Keratinocyte (primary cell): ENCODE data around the gene FAM229A. TPM values are rescaled to one million over a fixed set of nuclear protein-coding genes. Genes with fewer than 3 reads are reported as not detected.

Experiments
- DNase-seq: peaks from one replicate; pipeline ENCODE4 v3.0.0-alpha.2; 2011; ENCODE audit warnings: low read depth, missing footprints, low spot score
- FAIRE-seq: peaks from 2 replicates; lab custom pipeline; 2011; peaks lifted over from hg19 to GRCh38; lab: Jason Lieb, UNC
- H2AFZ ChIP-seq: 2 replicates; pipeline ENCODE4 v1.6.0; 2012; ENCODE audit warnings: low read length, control low read depth, inconsistent platforms; ENCODE audit not compliant: control insufficient read depth
- H3K27ac ChIP-seq: 2 replicates; pipeline ENCODE4 v1.5.1; 2011; ENCODE audit warnings: low read length; ENCODE audit not compliant: control insufficient read depth, insufficient read depth
- H3K27me3 ChIP-seq: 3 replicates; pipeline ENCODE4 v1.6.0; 2011; ENCODE audit warnings: low read length; ENCODE audit not compliant: control insufficient read depth, insufficient read depth; ENCODE audit errors: extremely low read depth
- H3K36me3 ChIP-seq, 2 experiments: 2 replicates in 1 of 2; 3 replicates in 1 of 2; pipeline ENCODE4 v1.5.1; 2011; ENCODE audit warnings: low read length in 2 of 2, mild to moderate bottlenecking in 1 of 2; ENCODE audit not compliant: control insufficient read depth in 2 of 2, insufficient read depth in 2 of 2; ENCODE audit errors: extremely low read depth in 1 of 2
- H3K4me1 ChIP-seq: 3 replicates; pipeline ENCODE4 v1.5.1; 2011; ENCODE audit warnings: low read length; ENCODE audit not compliant: control insufficient read depth, insufficient read depth; ENCODE audit errors: extremely low read depth
- H3K4me2 ChIP-seq: 3 replicates; pipeline ENCODE4 v1.6.0; 2011; ENCODE audit warnings: low read depth, low read length; ENCODE audit not compliant: control insufficient read depth, insufficient read depth; ENCODE audit errors: extremely low read depth
- H3K4me3 ChIP-seq, 3 experiments: fragments of 200-600 bp in 1 of 3; sonication (generic) in 1 of 3; 2 replicates in 2 of 3; 3 replicates in 1 of 3; pipeline ENCODE4 v1.5.1; 2011 to 2016; ENCODE audit warnings: low read length in 3 of 3, mild to moderate bottlenecking in 3 of 3, control low read depth in 2 of 3, inconsistent platforms in 1 of 3, low read depth in 1 of 3, mixed read lengths in 1 of 3, mixed run types in 1 of 3, moderate library complexity in 1 of 3; ENCODE audit not compliant: control insufficient read depth in 2 of 3, insufficient read depth in 2 of 3; ENCODE audit errors: extremely low read depth in 1 of 3
- H3K79me2 ChIP-seq: 2 replicates; pipeline ENCODE4 v1.6.0; 2012; ENCODE audit warnings: low read length; ENCODE audit not compliant: control insufficient read depth, insufficient read depth
- H3K9ac ChIP-seq: 3 replicates; pipeline ENCODE4 v1.6.0; 2011; ENCODE audit warnings: low read length; ENCODE audit not compliant: control insufficient read depth, insufficient read depth; ENCODE audit errors: extremely low read depth
- H3K9me1 ChIP-seq: 3 replicates; pipeline ENCODE4 v1.6.0; 2011; ENCODE audit warnings: low read length; ENCODE audit not compliant: control insufficient read depth, insufficient read depth; ENCODE audit errors: extremely low read depth
- H3K9me3 ChIP-seq: 2 replicates; pipeline ENCODE4 v1.5.1; 2012; ENCODE audit warnings: low read depth, low read length; ENCODE audit not compliant: control insufficient read depth
- H4K20me1 ChIP-seq: 3 replicates; pipeline ENCODE4 v1.6.0; 2011; ENCODE audit warnings: low read length; ENCODE audit not compliant: control insufficient read depth, insufficient read depth; ENCODE audit errors: extremely low read depth
- EZH2 ChIP-seq: IDR thresholded peaks from one replicate; pipeline ENCODE4 v1.6.1; 2012; ENCODE audit warnings: inconsistent platforms, mild to moderate bottlenecking, low read length, moderate library complexity
- dilution Hi-C: fragments of 300-500 bp; cut with MboI; formaldehyde crosslinking; loops from one replicate; pipeline ENCODE4 v1.7.0; 2020; ENCODE audit warnings: low sequenced_read_pairs; ENCODE audit not compliant: extremely low pct_ligation_motif_present
- polyA plus RNA-seq, 5 experiments: library from polyadenylated mRNA; depleted of rRNA in 3 of 5; stranded (reverse) in 3 of 5; stranded (forward) in 1 of 5; unstranded in 1 of 5; fragments of >200 nt; gene quantifications; 1 replicate in 1 of 5; 2 replicates in 3 of 5; 3 replicates in 1 of 5; pipeline versions ENCODE4 v1.2.1 to v1.2.3, GENCODE V29; 2011 to 2012; ENCODE audit warnings: missing spikeins in 2 of 5, low read depth in 1 of 5, low replicate concordance in 1 of 5
- TF ChIP-seq, protein P1 (sequence below), 3 experiments: IDR thresholded peaks in 1 of 3; conservative IDR thresholded peaks in 1 of 3; optimal IDR thresholded peaks in 1 of 3; 2 replicates in 2 of 3; 3 replicates in 1 of 3; pipeline versions ENCODE3 to v1.5.1; 2011; ENCODE audit warnings: low read length in 3 of 3, mild to moderate bottlenecking in 3 of 3, moderate library complexity in 2 of 3, control low read depth in 1 of 3, inconsistent platforms in 1 of 3; ENCODE audit not compliant: insufficient read depth in 2 of 3; ENCODE audit errors: extremely low read depth in 1 of 3

Gene FAM229A
- polyA plus RNA-seq, 1 donor (not counting 4 experiments of a cell fraction or from before 2014, with no cell fraction given) = 1.1 TPM

DNA sequence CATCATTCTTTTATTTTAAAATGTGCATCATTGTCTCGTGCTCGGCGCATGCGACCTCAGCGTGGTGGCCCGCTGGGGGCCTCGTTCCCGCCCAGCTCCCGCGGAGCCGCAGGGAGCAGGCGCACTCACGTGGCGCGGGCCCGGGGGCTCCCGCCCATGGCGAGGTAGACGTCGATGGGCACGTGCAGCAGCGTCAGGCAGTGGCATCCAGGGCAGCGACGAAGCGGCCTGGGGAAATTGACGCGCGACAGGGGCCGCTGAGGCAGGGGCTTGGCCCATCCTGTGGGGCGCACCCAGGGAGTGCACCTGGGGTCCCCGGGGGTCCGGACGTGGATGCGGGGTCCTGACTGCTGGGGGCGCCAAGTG is 994 bp downstream of the FAM229A start:
- FAIRE-seq (no peak), DNase-seq (no peak)
- no peaks in the 10 kb centered on the region for H3K4me1 ChIP-seq
- H3K36me3 ChIP-seq = peaks cover 6 to 8% of the 10 kb centered on the region in 2 experiments
- H3K79me2 ChIP-seq = no peaks in the 10 kb centered on the region
- no peaks in the 10 kb centered on the region for H4K20me1 ChIP-seq
- no peak overlapping the region for H3K27ac ChIP-seq
- H3K4me2 ChIP-seq = no peak overlapping the region
- H3K4me3 ChIP-seq = no peak overlapping the region
- H2AFZ ChIP-seq = no peak overlapping the region
- no peak for TF ChIP-seq EZH2
- TF ChIP-seq, protein P1, sequence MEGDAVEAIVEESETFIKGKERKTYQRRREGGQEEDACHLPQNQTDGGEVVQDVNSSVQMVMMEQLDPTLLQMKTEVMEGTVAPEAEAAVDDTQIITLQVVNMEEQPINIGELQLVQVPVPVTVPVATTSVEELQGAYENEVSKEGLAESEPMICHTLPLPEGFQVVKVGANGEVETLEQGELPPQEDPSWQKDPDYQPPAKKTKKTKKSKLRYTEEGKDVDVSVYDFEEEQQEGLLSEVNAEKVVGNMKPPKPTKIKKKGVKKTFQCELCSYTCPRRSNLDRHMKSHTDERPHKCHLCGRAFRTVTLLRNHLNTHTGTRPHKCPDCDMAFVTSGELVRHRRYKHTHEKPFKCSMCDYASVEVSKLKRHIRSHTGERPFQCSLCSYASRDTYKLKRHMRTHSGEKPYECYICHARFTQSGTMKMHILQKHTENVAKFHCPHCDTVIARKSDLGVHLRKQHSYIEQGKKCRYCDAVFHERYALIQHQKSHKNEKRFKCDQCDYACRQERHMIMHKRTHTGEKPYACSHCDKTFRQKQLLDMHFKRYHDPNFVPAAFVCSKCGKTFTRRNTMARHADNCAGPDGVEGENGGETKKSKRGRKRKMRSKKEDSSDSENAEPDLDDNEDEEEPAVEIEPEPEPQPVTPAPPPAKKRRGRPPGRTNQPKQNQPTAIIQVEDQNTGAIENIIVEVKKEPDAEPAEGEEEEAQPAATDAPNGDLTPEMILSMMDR (optimal IDR thresholded peaks at IDR 0.05 in 1 of 3, IDR thresholded peaks at IDR 0.05 in 1 of 3, conservative IDR thresholded peaks at IDR 0.05 in 1 of 3; ENCODE audit: extremely low read depth in 1 of 3, insufficient read depth in 2 of 3, low read length in 3 of 3) = no peak
- H3K27me3 ChIP-seq = no peaks in the 10 kb centered on the region
- dilution Hi-C loops = no loop called here
- no peaks in the 10 kb centered on the region for H3K9me1 ChIP-seq
- no peak overlapping the region for H3K9ac ChIP-seq
- H3K9me3 ChIP-seq = no peaks in the 10 kb centered on the region

DNA sequence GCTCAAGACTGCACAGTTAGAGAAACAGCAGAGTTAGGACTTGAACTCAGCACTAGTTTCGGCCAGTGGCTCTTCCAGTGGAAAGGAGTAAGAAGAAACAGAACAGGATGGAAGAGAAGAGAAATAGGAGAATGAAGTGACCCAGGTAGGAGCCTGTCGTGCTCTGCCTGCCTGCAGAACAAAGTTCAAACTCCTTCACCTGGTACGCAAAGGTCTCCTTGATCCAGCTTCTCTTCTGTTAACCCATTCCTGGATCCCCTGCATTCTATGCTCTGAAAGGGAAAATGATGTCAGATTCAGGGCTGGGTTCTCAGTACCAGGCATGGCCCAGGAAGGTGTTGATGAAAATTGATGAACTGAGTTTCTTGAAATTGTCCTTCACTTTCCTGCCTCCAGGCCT is 3.9 kb downstream of the FAM229A start:
- peaks cover 1 to 5% of the 10 kb centered on the region in 2 experiments for H3K36me3 ChIP-seq
- no peak for FAIRE-seq
- H4K20me1 ChIP-seq = no peaks in the 10 kb centered on the region
- H3K79me2 ChIP-seq = no peaks in the 10 kb centered on the region
- no peak overlapping the region for H3K27ac ChIP-seq
- dilution Hi-C loops = no loop called here
- DNase-seq = no peak
- peaks cover 5% of the 10 kb centered on the region for H3K4me1 ChIP-seq
- TF ChIP-seq, protein P1 (optimal IDR thresholded peaks at IDR 0.05 in 1 of 3, IDR thresholded peaks at IDR 0.05 in 1 of 3, conservative IDR thresholded peaks at IDR 0.05 in 1 of 3; ENCODE audit: extremely low read depth in 1 of 3, insufficient read depth in 2 of 3, low read length in 3 of 3) = no peak
- TF ChIP-seq EZH2 = no peak
- H3K4me2 ChIP-seq = no peak overlapping the region
- no peak overlapping the region for H3K9ac ChIP-seq
- no peaks in the 10 kb centered on the region for H3K9me3 ChIP-seq
- no peaks in the 10 kb centered on the region for H3K9me1 ChIP-seq
- H3K4me3 ChIP-seq = no peak overlapping the region
- no peaks in the 10 kb centered on the region for H3K27me3 ChIP-seq
- H2AFZ ChIP-seq = no peak overlapping the region
